Islet of Langerhans (tissue), 1 donor: Measurements from ENCODE around the gene ARHGEF17.
"Not testable (repeated sequence)": the region's sequence is repeated elsewhere in the genome, so short reads cannot be mapped to it uniquely, and the experiment has no call there.

Experiments used
- FAIRE-seq: peaks from one replicate; lab custom pipeline; 2011; peaks lifted over from hg19 to GRCh38; lab: Jason Lieb, UNC

Gene ARHGEF17, protein sequence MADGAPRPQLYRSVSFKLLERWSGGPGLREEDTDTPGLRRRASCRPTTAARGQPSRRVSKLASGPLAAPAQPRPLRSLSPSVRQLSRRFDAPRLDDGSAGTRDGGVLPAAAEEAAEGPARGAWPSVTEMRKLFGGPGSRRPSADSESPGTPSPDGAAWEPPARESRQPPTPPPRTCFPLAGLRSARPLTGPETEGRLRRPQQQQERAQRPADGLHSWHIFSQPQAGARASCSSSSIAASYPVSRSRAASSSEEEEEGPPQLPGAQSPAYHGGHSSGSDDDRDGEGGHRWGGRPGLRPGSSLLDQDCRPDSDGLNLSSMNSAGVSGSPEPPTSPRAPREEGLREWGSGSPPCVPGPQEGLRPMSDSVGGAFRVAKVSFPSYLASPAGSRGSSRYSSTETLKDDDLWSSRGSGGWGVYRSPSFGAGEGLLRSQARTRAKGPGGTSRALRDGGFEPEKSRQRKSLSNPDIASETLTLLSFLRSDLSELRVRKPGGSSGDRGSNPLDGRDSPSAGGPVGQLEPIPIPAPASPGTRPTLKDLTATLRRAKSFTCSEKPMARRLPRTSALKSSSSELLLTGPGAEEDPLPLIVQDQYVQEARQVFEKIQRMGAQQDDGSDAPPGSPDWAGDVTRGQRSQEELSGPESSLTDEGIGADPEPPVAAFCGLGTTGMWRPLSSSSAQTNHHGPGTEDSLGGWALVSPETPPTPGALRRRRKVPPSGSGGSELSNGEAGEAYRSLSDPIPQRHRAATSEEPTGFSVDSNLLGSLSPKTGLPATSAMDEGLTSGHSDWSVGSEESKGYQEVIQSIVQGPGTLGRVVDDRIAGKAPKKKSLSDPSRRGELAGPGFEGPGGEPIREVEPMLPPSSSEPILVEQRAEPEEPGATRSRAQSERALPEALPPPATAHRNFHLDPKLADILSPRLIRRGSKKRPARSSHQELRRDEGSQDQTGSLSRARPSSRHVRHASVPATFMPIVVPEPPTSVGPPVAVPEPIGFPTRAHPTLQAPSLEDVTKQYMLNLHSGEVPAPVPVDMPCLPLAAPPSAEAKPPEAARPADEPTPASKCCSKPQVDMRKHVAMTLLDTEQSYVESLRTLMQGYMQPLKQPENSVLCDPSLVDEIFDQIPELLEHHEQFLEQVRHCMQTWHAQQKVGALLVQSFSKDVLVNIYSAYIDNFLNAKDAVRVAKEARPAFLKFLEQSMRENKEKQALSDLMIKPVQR (N-terminal part only)

GRCh38 chr11:73308003-73308960 lies at the start of gene ARHGEF17:
TSS of gene ARHGEF17 (plus strand) at chr11:73308276. CDS start at chr11:73308639, 363 bp downstream.
- FAIRE-seq, result no peak

DNA sequence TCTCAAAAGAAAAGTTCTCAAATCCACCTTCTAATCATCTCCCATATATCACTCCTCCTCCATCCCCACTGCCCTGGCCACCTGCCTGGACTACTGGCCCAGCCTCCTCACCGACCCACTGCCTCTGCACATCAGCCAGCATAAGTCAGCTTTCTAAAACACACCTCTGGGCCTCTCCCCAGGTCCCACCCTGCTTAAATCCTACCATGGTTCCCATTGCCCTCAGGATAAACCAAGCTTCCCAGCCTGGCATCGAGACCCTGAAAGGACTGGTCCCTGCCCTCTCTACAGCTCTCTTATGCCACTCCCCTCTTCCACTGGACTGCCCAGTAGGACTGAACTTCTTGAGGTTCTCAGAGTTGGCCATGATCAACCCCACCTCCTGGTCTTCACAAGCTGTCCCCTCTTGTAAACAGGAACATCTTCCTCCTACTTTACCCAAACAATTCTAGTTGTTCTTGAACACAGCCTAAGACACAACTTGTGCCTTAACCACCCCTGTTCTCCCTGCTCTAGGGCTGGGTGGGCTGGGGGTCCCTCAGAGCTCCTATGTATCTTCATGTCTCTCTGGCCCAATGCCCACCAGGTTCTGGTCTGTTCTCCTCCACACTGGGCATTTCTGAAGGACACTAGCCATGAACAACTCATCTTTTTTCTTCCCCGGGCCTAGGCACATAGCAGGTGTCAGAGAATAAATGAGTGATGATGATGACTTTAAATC lies 48.5 kb upstream of the ARHGEF17 start:
- no peak for FAIRE-seq

GRCh38 chr11:73260127-73260457 lies 48.0 kb upstream of the ARHGEF17 start:
- FAIRE-seq, result no peak

DNA sequence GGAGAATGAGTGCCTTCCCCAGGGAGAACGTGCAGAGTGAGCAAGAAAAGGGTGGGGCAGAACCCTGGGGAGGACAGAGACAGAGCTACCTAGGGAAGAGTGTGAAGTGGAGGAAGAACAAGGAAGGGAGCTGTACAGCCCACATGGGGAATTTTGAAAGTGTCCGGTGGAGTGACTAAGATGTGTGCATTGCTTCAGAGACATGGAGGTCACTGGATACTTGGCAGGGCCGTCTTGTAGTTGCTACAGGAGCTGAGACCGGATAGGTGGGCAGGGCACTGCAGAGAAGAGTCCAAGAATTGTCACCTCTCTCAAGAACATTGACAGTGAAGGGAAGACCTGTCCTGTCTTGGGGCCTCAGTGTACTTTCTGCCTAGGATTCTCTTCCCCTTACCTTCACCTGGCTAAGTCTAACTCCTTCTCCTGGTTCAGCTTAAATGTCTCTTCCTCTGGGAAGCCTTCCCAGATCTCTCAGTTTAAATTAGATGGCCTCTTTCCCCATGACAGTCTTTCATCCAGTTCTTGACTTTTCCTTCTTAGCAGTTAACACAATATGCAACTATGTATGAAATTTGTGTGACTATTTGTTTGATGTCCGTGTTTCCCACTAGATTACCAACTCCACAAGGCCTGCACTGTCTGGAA lies 45.1 kb upstream of the ARHGEF17 start:
- FAIRE-seq, result no peak

- FAIRE-seq, result no peak
Measured at GRCh38 chr11:73263640-73264039, 44.4 kb upstream of the ARHGEF17 start.

- no peak for FAIRE-seq
Measured at GRCh38 chr11:73265278-73265810, 42.7 kb upstream of the ARHGEF17 start.

DNA sequence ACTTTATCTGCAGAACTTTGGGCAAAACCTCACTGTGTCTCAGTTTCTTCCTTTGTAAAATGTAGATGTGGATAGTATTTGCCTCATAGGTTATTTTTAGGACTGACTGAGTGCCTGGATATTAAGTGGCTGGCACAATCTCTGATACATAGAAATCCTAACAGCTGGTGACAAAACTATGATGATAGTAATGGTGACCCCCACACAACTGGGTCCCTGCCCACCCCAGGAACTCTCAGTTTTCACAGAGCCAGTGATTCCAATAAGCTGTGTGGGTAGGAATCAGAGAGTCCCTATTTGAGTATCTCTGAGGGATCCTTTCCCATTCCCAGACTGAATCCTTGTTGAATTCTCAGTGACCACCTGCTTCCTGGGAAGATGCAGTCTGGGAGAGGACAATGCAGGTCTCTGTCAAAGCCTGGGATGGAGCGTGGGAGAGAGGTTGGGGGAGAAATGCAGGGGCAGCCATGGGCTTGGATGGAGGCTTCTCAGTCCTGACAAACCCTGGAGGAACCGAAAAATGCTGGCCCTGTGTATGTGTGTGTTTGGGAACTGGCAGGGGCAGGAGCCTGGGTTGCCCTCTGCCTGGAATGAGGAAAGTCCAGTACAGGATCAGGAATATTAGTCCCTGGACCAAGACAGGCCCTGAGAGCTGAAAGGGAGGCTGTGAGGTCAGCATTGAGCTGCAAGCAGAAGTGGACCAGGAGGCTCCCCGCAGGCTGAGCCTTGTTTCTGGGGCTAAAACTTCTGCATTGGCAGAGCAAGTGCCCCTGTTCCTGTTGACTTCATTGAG lies 42.0 kb upstream of the ARHGEF17 start:
- FAIRE-seq, result no peak

DNA sequence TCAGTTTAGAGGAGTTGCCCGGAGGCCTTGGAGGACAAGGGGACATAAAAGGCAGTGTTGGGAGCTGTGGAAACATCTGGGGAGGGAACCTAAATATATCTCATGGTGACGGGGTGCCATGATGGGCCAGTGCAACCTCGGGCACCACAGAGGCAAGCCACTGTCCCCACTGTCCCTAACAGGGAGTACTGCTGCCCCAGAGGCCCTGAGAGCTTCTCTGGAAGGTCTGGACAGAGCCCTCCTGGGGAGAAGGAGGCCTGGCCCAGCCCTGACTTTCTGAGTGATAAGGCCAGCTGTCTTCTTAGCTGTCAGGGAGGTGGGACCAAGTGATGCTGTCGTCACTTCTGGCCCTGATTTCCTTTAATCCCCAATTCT lies 41.4 kb upstream of the ARHGEF17 start:
- no peak for FAIRE-seq

DNA sequence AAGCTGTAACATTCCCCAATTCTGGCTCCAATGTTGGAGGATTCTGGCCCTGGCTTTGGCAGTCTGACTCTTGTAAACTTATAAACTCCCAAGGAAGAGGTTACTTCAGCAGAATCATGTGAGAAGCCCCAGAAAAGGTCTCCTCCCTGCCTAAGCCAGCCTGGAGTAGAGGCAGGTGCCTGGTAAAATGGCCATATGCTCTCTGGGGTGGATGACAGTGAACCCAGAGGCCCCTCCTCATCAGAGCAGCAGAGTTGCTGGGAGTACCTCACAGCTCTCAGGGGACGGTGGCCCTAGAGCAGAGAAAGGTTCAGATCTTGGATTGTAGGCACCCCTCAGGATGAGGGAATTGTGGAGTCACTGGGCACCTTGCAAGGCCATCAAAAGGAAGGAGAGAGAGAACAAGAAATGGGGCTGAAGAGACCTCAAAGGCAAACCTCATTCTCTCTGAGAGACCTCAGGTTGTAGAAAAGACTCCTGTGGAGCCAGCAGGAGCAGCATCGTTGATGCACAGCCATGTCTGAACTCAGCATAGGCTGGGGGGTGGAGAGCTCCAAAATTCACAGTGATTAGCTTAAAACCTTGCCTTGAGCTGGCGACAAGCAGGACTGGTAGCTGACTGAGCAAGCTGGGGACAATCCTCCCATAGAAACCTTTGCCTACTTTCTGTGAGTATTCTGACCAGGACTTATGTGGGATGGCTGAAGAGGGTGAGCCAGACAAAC lies 40.8 kb upstream of the ARHGEF17 start:
- FAIRE-seq, result no peak

GRCh38 chr11:73267906-73268540 lies 40.1 kb upstream of the ARHGEF17 start:
- no peak for FAIRE-seq

- no peak for FAIRE-seq
Measured at GRCh38 chr11:73268671-73269271, 39.3 kb upstream of the ARHGEF17 start.

GRCh38 chr11:73269459-73270015 lies 38.5 kb upstream of the ARHGEF17 start:
- no peak for FAIRE-seq

DNA sequence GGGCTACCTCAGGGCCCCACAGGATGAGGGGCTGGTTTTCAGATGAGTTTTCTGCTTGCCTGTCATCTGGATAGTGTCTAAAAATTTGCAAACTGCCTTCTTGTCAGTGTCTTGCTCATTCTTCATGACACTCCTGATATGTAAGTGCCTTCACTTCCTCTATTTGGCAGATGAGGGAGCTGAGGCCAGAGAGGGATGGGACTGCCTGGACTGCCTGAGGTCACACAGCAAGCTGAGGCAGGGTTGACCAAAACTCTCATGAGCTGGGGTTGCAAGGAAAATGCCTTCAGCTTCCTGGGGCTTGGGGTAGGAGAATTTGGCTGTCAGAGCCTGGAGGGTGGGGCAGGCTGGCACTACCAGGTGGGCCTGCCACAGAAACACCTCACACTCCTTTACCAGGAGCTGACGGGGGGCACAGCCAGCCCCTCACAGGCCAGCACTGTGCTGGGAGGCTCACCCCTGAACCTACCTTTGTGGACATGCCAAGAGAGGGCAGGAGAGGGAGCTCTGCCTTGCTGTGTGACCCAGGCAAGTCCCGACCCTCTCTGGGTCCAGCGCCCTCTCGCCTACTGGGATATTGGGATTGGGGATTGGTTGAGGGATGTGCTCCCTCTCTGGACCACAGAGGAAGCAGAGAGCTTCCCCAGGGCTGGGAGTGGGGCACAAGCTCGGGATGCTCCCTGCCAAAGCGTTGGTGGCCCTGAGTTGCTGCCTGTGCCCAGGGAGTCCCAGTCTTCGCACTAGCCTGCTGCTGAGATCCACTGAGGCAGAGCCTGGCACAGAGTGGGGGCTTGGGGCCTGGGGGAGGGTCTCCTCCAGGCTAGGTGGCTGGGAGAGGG lies 37.8 kb upstream of the ARHGEF17 start:
- no peak for FAIRE-seq

GRCh38 chr11:73270855-73271477 lies 37.1 kb upstream of the ARHGEF17 start:
- FAIRE-seq, result no peak

DNA sequence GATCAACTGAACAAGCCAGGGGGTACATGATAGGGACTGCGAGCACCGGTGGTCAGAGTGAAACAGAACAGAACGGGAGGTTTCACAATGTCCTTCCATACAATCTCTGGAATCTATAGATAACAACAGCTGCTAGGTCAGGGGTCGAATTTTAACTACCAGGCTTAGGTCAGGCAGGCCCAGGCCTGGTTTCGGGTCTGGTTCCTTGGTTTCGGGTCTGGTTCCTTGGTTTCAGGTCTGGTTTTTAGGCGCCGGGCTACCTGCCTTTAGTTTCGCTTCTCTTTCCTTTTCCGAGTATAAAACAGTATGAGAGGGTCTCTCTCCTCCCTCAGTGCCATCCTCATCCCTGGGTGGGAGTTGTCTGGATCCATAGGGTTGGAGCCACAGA lies 36.6 kb upstream of the ARHGEF17 start:
- not testable (repeated sequence) for FAIRE-seq
